Iris pigment epithelial cell (primary cell): ENCODE data around the gene PPFIA1.
"Not testable (repeated sequence)": the region's sequence is repeated elsewhere in the genome, so short reads cannot be mapped to it uniquely, and the experiment has no call there.

Source experiments
- DNase-seq: peaks from one replicate; pipeline ENCODE4 v3.0.0-alpha.2; 2011; ENCODE audit warnings: low read depth

The PPFIA1 gene

GRCh38 chr11:70251659-70252321, 18.7 kb upstream of the PPFIA1 start:
- no peak for DNase-seq

GRCh38 chr11:70252844-70253243, 17.6 kb upstream of the PPFIA1 start:
- no peak for DNase-seq

GRCh38 chr11:70255477-70256116, 14.9 kb upstream of the PPFIA1 start:
- DNase-seq = no peak

- not testable (repeated sequence) for DNase-seq
Measured at GRCh38 chr11:70259077-70259476, 11.4 kb upstream of the PPFIA1 start.

- DNase-seq = no peak
Measured at GRCh38 chr11:70262951-70263350, 7.5 kb upstream of the PPFIA1 start.

GRCh38 chr11:70263363-70263762, 7.1 kb upstream of the PPFIA1 start:
- DNase-seq = no peak

GRCh38 chr11:70265341-70265740, 5.1 kb upstream of the PPFIA1 start:
- DNase-seq = no peak

- DNase-seq = no peak
Measured at GRCh38 chr11:70267405-70267950, 3.0 kb upstream of the PPFIA1 start.

- no peak for DNase-seq
Measured at GRCh38 chr11:70268526-70268925, 2.0 kb upstream of the PPFIA1 start.

GRCh38 chr11:70270877-70271648, 573 bp downstream of the PPFIA1 start:
- DNase-seq = peak; percentile 53

GRCh38 chr11:70271649-70271953, 1.1 kb downstream of the PPFIA1 start:
- no peak for DNase-seq

GRCh38 chr11:70272009-70272408, 1.5 kb downstream of the PPFIA1 start:
- no peak for DNase-seq

- DNase-seq = no peak
Measured at GRCh38 chr11:70278994-70279393, 8.5 kb downstream of the PPFIA1 start.

GRCh38 chr11:70281156-70281609, 10.7 kb downstream of the PPFIA1 start:
- DNase-seq = peak; percentile 55

GRCh38 chr11:70282012-70282411, 11.5 kb downstream of the PPFIA1 start:
- no peak for DNase-seq

- DNase-seq = no peak
Measured at GRCh38 chr11:70288721-70289120, 18.2 kb downstream of the PPFIA1 start.

GRCh38 chr11:70289582-70289981, 19.1 kb downstream of the PPFIA1 start:
- no peak for DNase-seq

GRCh38 chr11:70290361-70291065, 20.0 kb downstream of the PPFIA1 start:
- no peak for DNase-seq

GRCh38 chr11:70292166-70292565, 21.7 kb downstream of the PPFIA1 start:
- no peak for DNase-seq

- DNase-seq = no peak
Measured at GRCh38 chr11:70292863-70293262, 22.4 kb downstream of the PPFIA1 start.

- DNase-seq = not testable (repeated sequence)
Measured at GRCh38 chr11:70295166-70295565, 24.7 kb downstream of the PPFIA1 start.

GRCh38 chr11:70296681-70297080, 26.2 kb downstream of the PPFIA1 start:
- no peak for DNase-seq
